Mucosa of descending colon (tissue), 3 donors: ENCODE results near the gene SPSB1. TPM values are rescaled to one million over a fixed set of nuclear protein-coding genes. Genes with fewer than 3 reads are reported as not detected.
A peak's percentile ranks its signal among the peaks of the same experiment; 100 is the strongest.

Source experiments
- ATAC-seq: fragments of 200-7000 bp; cut with Tn5 transposase; one replicate; pipeline ENCODE4 v1.9.1; 2020; ENCODE audit warnings: mild to moderate bottlenecking, moderate library complexity
- DNase-seq, 3 donors: peaks; one replicate each; pipeline ENCODE4 v3.0.0-alpha.2; 2020
- H3K36me3 ChIP-seq: fragments of 200-600 bp; one replicate; pipeline ENCODE4 v1.8.0; 2021; ENCODE audit warnings: low read depth, mild to moderate bottlenecking
- H3K4me1 ChIP-seq: fragments of 200-600 bp; one replicate; pipeline ENCODE4 v1.8.0; 2021; ENCODE audit warnings: low read depth, mild to moderate bottlenecking
- H3K4me3 ChIP-seq: fragments of 200-600 bp; one replicate; pipeline ENCODE4 v1.8.0; 2021; ENCODE audit warnings: mild to moderate bottlenecking
- H3K9me3 ChIP-seq: fragments of 200-600 bp; one replicate; pipeline ENCODE4 v1.8.0; 2021; ENCODE audit warnings: mild to moderate bottlenecking
- CTCF ChIP-seq: fragments of 200-600 bp; IDR thresholded peaks from one replicate; pipeline ENCODE4 v1.8.0; 2022; ENCODE audit warnings: antibody characterized with exemption, mild to moderate bottlenecking
- intact Hi-C, 2 donors: fragments of 100-400 bp; cut with DNase I in 1 of 2; cut with micrococcal nuclease in 1 of 2; formaldehyde crosslinking; loops; one replicate each; pipeline versions ENCODE4 v1.11.0 to v1.11.1; 2022; cut with DNase I, micrococcal nuclease
- total RNA-seq, 3 donors: library from RNA; stranded (reverse); fragmentation: NEBNext Ultra II Directional in 2 of 3; extraction: Animal tissue kit (Norgen Biotek cat#: 25700) in 2 of 3; gene quantifications; one replicate each; pipeline versions ENCODE4 v1.2.1 to v1.2.4, GENCODE V29; 2021 to 2023
- donor health status: DM: no; HTN: no; CAD: no; lungs with moderate emphysema.
- donor health status: DM: no; HTN: no; CAD: no.
- donor health status: DM: no; HTN: yes; CAD: no.

Gene SPSB1
- total RNA-seq, 3 donors from 2014 or later = 22.1 to 35.5 (median 26.1) TPM

- Histone ChIP-seq H3K4me1 (peaks cover 53% of the 10 kb centered on the region), H3K36me3 (no peaks in the 10 kb centered on the region), H3K4me3 (no peak overlapping the region), H3K9me3 (no peaks in the 10 kb centered on the region)
- intact Hi-C loops = no loop called here
- DNase-seq (no peak), ATAC-seq (no peak)
- no peak for TF ChIP-seq CTCF
Observed at GRCh38 chr1:9326596-9326995, 33.9 kb downstream of the SPSB1 start.

DNA sequence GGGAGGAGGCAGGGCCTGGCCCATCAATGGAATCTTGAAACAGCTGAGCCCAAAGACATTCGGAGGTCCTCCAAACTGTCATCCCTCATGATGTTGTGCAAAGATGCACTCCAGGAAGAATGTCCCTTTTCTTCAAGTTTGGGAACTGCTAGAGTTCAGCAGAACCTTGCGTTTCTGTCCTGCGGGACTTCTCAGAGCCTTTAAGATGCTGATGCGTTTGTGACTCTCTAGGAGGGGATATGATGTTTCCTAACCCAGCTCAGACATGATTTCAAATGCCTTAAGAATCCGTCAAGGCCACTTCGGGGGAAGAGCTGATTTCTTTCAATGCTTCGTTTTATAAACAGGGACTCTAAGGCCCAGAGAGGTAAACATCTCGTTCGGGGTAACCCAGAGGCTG lies 35.5 kb downstream of the SPSB1 start:
- Histone ChIP-seq H3K36me3 (no peaks in the 10 kb centered on the region), H3K4me3 (no peak overlapping the region), H3K9me3 (no peaks in the 10 kb centered on the region), H3K4me1 (peaks cover 48% of the 10 kb centered on the region)
- ATAC-seq (no peak), DNase-seq (no peak)
- no peak for TF ChIP-seq CTCF
- intact Hi-C loops = no loop called here

GRCh38 chr1:9328715-9329114 lies 36.0 kb downstream of the SPSB1 start:
- peaks cover 48% of the 10 kb centered on the region for H3K4me1 ChIP-seq
- H3K4me3 ChIP-seq = no peak overlapping the region
- intact Hi-C loops = no loop called here
- DNase-seq = peak in 1 of 3 donors; percentile 57
- ATAC-seq = peak; percentile 23
- H3K9me3 ChIP-seq = no peaks in the 10 kb centered on the region
- no peaks in the 10 kb centered on the region for H3K36me3 ChIP-seq
- TF ChIP-seq CTCF = no peak

- peak; percentile 91 for ATAC-seq
- Histone ChIP-seq H3K4me3 (no peak overlapping the region), H3K9me3 (no peaks in the 10 kb centered on the region), H3K4me1 (peaks cover 45% of the 10 kb centered on the region), H3K36me3 (no peaks in the 10 kb centered on the region)
- TF ChIP-seq CTCF = no peak
- intact Hi-C loops = no loop called here
- DNase-seq = peak in 1 of 3 donors; percentile 79
Observed at GRCh38 chr1:9331016-9331415, 38.3 kb downstream of the SPSB1 start.

DNA sequence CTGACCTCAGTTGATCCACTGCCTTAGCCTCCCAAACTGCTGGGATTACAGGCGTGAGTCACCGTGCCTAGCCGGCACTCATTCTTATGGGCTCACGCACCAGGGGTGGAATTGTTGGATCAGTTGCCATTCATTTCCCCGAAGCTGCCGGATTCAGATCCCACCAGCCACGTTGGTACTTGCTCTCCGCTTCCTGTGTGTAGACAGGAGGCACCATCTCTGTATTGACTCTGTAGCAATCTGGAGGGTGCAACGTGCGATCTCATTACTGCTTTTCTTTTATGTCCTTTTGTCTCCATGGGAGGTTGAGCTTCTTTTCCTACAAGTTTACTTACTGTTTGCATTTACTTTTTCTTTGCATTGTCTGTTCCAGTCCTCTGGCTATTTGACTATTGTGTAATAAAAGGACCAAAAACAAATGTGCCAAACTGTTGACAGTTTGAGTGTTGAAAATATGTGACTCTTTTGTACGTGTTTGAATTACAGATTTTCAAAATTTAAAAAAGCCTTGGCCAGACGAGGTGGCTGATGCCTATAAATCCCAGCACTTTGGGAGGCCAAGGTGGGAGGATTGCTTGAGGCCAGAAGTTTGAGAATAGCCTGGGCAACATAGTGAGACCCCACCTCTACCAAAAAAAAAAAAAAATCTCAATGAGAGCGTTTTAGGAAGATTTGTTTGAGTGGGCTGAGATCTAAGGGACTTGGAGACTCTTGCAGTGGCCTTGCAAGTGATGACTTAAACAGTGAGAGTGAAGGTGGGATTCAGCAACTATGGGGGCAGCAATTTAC lies 39.1 kb downstream of the SPSB1 start:
- DNase-seq = no peak
- TF ChIP-seq CTCF = no peak
- no peaks in the 10 kb centered on the region for H3K36me3 ChIP-seq
- intact Hi-C loops = no loop called here
- peak; percentile 53 for ATAC-seq
- H3K4me1 ChIP-seq = peaks cover 45% of the 10 kb centered on the region
- no peak overlapping the region for H3K4me3 ChIP-seq
- H3K9me3 ChIP-seq = no peaks in the 10 kb centered on the region
